HL-60 (cell line): Measurements from ENCODE around the gene PCNX4.

Experiments
- GABPA ChIP-seq: IDR thresholded peaks from 2 replicates; pipeline ENCODE4 v1.6.1; 2012; ENCODE audit warnings: low read depth
- POLR2AphosphoS5 ChIP-seq: IDR thresholded peaks from 2 replicates; pipeline ENCODE4 v1.6.1; 2012; ENCODE audit warnings: low read depth
- TF ChIP-seq, protein P1 (sequence below): IDR thresholded peaks from one replicate; pipeline ENCODE4 v1.5.1; 2011; ENCODE audit warnings: low read length, control low read depth, inconsistent platforms; ENCODE audit not compliant: insufficient read depth
- TF ChIP-seq, protein P2 (sequence below): IDR thresholded peaks from 2 replicates; pipeline ENCODE4 v1.6.1; 2012; ENCODE audit warnings: low read depth; ENCODE audit not compliant: insufficient replicate concordance

- TF ChIP-seq, protein P1, sequence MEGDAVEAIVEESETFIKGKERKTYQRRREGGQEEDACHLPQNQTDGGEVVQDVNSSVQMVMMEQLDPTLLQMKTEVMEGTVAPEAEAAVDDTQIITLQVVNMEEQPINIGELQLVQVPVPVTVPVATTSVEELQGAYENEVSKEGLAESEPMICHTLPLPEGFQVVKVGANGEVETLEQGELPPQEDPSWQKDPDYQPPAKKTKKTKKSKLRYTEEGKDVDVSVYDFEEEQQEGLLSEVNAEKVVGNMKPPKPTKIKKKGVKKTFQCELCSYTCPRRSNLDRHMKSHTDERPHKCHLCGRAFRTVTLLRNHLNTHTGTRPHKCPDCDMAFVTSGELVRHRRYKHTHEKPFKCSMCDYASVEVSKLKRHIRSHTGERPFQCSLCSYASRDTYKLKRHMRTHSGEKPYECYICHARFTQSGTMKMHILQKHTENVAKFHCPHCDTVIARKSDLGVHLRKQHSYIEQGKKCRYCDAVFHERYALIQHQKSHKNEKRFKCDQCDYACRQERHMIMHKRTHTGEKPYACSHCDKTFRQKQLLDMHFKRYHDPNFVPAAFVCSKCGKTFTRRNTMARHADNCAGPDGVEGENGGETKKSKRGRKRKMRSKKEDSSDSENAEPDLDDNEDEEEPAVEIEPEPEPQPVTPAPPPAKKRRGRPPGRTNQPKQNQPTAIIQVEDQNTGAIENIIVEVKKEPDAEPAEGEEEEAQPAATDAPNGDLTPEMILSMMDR: no peak
- TF ChIP-seq, protein P2, sequence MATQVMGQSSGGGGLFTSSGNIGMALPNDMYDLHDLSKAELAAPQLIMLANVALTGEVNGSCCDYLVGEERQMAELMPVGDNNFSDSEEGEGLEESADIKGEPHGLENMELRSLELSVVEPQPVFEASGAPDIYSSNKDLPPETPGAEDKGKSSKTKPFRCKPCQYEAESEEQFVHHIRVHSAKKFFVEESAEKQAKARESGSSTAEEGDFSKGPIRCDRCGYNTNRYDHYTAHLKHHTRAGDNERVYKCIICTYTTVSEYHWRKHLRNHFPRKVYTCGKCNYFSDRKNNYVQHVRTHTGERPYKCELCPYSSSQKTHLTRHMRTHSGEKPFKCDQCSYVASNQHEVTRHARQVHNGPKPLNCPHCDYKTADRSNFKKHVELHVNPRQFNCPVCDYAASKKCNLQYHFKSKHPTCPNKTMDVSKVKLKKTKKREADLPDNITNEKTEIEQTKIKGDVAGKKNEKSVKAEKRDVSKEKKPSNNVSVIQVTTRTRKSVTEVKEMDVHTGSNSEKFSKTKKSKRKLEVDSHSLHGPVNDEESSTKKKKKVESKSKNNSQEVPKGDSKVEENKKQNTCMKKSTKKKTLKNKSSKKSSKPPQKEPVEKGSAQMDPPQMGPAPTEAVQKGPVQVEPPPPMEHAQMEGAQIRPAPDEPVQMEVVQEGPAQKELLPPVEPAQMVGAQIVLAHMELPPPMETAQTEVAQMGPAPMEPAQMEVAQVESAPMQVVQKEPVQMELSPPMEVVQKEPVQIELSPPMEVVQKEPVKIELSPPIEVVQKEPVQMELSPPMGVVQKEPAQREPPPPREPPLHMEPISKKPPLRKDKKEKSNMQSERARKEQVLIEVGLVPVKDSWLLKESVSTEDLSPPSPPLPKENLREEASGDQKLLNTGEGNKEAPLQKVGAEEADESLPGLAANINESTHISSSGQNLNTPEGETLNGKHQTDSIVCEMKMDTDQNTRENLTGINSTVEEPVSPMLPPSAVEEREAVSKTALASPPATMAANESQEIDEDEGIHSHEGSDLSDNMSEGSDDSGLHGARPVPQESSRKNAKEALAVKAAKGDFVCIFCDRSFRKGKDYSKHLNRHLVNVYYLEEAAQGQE: no peak
- TF ChIP-seq POLR2AphosphoS5 (no peak), GABPA (no peak)
Observed at GRCh38 chr14:60051721-60052221, 40.0 kb upstream of the PCNX4 start.
